GM21515 (cell line): ENCODE data around the gene COL27A1.
"Not testable (repeated sequence)": the region's sequence is repeated elsewhere in the genome, so short reads cannot be mapped to it uniquely, and the experiment has no call there.

ENCODE experiments used
- ATAC-seq: cut with Tn5 transposase; IDR thresholded peaks from one replicate; pipeline ENCODE4 v1.9.1; 2021; ENCODE audit not compliant: unreplicated experiment

COL27A1 gene

DNA sequence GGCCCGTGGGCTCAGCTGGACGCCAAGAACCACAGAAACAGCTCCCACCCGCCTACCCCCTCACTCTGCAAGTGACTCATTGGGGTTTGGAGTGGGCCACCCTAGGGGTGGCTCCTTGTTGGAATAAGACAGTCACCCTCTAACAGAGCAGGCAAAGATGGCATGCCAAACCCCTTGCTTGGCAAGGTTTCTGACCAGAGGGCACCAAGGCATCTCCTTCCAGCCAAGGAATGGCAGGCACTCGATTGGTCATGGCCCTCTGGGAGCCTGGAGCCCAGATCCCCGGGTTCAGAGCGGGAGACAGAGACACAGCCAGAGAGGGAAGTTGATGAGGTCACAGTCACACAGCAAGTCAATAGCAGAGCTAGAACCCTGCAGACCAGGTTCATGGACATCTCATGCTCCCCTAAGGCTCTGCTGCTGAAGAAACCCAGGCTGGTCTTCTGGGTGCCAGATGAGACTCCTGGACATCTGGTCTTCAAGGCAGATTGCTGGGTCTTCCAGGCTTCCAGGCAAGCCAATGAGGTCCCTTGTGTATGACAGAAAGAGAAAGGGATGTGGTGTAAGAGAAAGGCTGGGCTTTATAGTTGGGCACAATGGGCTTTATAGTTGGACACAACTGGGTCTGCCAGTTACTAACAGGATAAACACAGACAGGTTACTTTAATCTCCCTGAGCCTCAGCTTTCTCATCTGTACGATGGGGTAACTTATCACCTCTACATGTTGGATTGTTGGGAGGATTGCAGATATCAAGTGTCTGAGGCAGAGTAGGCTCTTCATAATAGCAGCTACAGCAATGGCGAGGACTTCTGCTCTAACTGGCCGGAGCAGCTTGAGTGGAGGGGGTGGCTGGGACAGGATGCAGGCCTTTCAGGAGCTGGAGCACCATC is 33.0 kb upstream of the COL27A1 start:
- no peak for ATAC-seq

DNA sequence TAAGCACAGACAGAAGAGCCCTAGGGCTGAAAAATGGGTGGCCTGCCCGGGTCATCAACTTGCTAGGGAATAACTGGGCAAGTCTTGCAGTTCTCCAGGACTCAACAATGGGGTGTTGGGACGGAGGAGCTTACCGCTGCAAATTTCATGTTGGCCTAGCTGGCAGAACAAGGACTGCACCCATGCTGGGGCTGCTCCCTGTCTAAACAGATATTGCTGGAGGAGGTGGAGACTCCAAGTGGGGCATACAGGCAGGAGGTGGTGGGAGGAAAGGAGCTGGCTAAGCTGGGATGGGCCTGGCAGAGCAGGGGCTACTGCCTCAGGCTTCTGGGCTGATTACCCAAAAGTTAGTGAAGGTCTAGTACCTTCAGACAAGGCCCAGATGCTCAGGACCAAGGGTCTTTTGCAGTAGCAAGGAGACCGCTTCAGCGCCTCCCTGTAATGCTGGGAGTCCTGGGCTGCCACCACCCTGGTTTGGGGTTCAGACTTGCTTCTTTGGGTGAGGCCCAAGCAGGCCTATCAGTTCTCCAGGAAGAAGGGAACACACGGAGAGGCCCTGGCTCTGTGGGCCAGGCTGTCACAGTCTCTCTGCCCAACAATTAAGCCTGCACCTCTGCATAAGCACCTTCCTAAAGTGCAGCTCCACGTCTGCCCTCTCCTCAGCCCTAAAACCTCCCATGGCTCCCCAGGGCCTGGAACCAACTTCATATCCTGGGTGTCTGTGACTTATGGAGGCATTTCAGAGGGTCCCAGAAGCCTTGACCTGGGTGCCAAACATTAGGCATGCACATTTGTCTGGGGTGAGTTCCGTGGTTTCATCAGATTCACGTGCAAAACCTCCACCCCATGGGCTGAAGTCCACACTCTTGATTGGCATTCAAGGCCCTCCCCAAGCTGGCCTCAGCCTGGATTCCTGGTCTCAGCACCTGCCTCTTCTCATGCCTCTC is 32.0 kb upstream of the COL27A1 start:
- ATAC-seq, result no peak

DNA sequence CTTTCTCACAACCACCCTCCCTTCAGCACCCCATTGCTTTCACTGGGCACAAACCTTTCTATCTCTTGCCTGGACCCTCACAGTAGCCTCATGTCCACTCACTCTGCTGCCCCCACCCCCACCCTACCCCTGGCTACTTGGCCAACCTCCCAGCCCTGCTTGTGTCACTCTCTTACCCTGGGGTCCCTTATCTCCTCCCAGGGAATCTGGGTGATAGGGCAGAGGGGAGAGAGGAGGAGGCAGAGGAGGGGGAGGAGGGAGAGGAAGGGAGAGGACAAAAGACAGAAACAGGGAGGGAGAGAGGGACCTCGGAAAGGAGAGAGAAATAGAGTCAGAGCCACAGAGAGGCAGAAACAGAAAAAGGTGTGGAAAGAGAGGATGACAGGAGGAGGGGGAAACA is 31.2 kb upstream of the COL27A1 start:
- ATAC-seq, result no peak

DNA sequence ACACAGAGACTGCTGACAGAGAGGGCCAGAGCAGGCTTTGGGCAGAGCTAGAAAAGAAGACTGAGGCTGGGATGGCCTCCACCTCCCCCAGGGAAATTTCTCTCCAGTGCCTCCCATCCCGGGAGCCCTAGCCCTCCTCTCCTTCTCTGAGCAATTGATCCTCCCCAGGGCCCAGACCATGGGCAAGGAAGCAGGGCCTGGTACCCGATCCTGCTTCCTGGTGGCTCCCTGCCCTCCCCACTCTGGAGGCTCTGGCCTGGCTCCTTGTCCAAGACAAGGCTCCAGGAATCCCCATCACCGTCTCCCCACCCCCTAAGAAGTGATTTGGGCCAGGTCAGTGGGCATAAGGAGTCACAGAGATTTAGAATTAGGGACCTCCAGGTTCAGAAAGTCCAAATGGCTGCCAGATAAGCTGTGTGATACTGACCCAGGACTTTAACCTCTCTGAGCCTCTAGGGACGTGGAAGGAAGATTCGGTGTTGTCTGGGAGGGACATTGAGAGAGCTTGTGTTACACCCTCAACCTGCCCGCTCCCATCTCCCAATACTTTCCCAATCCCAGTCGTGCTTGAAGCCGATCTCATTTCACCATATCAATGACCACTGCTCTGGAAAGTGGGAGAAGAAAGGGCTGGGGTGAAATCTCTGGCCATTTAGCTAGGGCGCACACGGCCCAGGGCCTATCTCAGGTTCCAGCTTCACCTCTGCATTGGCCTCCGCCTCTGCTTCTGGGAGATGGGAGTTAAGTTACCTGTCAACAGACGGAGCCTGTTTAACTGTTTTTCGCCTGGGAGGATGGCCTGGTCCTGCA is 30.5 kb upstream of the COL27A1 start:
- no peak for ATAC-seq

DNA sequence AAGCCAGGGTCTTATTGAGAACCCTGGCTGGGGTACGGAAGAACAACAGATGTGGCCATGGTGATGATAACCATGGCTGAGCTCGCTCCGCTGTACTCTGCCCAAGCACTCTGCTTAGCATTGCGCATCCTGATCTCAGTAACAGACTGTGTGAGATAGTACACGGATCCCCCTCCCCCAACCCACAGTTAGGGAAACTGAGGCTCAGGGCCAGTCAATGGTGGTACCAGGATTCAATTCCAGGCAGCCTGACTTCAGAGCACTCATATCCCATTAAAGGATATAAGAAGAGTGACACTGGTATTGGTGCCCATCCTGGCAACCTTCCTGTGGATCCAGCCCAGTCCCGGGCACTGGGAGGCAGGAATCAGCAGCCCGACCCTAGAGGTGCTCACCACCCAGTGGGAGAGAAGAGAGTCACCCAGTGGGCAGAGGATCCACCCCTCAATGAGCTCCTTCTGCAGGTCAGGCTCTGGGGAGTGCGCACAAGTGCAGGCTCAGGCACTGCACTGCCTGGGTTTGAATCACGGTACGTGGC is 29.8 kb upstream of the COL27A1 start:
- no peak for ATAC-seq

DNA sequence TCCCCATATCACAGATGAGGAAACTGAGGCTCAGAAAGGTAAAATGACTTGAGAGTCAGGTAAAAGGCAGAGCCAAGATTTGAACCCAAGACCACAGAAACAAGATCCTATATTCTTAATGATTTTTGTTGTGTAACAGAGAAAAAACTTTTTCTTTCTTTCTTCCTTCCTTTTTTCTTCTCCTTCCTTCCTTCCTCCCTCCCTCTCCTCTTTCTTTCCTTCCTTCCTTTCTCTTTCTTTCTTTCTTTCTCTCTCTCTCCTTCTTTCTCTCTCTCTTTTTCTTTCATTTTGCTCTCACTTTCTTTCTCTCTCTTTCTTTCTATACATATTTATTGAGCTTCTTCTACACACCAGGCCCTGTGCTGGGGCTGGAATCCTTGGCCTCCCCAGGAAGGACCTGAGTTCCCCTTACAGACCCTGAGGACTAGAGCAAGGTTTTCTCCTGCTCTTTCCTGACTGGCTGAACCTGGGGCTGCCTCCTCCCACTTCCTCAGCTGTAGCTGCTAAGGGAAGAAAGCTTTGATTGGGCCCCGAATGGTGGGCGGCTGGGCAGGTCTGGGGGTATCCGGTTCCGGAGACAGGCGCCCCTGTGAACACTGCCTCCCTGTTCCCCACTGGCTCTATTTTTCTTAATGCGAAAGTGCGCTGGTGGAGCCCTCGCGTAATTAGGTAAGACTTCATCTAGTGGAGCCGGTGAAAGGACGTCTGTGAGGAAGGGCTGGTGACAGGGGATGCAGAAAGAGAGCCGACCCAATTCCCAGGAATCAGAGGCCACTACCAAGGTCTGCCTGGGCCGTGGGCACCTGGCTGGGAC is 28.9 kb upstream of the COL27A1 start:
- ATAC-seq, result no peak

DNA sequence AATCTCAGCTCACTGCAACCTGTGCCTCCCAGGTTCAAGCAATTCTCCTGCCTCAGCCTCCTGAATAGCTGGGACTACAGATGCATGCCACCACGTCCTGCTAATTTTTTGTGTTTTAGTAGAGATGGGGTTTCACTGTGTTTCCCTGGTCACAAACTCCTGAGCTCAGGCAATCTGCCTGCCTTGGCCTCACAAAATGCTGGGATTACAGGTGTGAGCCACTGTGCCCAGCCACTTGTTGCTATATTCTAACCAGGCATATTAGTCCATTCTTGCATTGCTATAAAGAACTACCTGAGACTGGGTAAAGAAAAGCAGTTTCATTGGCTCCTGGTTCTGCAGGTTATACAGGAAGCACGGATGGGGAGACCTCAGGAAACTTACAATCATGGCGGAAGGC is 26.6 kb upstream of the COL27A1 start:
- not testable (repeated sequence) for ATAC-seq

DNA sequence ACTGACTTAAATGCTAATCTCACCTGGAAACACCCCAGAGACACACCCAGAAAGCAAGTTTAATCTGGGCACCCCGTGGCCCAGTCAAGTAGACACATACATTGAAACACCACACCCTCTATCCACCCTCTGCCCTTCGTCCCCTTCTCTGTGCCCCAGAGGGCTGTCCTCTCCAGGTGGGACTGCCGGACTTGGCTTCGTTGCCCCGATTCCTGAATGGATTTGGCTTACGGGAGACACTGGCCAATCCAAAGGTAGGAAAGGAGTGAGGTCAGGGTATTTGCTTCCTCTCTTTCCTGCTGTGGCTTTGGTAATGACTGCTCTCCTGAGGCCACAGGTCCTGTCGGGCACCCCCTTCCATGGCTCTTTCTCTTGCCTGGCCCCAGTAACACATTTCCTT is 25.2 kb upstream of the COL27A1 start:
- ATAC-seq, result no peak

DNA sequence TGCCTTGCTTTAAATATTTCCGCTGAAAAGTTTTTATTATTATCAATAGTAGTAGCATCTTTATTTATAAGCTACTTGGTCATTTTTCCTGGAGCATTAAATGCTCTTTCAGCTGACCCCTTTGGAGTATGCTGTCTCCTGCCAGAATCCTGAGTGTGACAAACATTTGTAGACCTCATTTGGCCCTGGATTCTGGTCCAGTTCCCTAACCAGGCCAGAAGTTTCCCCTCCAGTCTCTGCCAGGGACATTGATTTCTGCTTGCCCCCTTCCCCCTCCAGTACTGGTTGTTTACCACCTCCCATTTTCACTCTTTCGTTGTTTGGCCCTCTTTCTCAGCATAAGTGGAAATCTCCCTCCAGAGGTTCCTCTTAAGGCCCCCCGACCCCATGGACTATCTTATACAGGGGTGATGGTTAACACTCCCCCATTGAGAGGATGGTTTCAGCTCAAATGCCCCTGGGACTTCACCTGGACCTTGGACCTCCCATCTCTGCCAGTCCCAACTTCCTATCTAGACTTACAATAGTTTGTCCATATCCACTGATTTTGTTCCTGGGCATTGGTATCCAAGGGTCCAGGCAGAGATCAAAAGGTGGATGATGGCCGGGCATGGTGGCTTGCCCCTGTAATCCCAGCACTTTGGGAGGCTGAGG is 24.6 kb upstream of the COL27A1 start:
- ATAC-seq, result no peak

DNA sequence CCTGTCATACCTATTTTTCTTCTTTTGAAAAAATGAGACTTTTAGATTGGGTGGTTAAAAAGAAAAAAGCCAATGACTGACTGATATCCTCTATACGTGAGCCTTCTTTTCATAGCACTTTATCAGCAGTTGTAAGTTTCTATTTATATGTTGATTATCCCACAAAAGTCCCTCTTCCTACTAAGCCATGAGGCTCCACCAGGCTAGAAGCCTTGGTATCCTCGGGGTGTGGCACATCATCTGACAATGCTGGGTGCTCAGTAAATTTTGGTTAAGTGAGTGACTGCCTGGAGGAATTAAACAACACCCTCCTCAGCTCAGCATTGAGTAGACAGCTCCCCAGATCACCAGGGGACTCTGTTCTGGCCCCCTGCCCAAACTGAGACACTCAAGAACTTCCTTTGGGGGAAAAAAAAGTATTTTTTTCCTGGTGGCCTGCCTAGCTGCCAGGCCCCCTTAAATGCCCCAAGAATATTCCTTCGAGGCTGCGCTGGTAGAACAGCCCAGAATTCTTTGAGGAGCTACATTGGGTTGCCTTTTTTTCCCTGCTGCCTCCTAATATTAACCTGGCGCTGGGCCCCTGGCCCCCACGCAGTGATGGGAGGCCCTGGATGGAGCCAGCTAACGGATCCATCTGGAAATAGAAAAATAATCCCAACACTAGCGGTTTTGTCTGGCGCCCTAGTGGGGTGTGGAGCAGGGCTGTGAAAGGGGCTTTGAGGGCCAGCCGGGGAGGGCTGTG is 23.4 kb upstream of the COL27A1 start:
- no peak for ATAC-seq

DNA sequence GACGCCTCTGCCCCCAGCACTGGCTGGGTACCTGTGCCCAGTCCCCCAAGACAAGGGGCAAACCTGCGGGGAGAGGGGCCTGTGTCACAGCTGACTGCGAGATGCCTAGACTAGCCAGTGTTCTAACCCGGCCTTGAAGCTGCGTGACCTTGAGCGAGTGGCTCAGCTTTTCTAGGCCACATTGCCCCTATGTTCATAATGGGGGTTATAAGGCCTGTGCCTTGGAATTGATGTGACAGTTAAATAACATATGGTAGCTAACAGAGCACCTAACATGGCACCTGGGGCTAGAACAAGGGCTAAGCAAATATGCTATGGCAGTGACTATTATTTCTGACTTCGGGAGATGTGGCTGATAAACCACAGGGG is 22.8 kb upstream of the COL27A1 start:
- no peak for ATAC-seq

DNA sequence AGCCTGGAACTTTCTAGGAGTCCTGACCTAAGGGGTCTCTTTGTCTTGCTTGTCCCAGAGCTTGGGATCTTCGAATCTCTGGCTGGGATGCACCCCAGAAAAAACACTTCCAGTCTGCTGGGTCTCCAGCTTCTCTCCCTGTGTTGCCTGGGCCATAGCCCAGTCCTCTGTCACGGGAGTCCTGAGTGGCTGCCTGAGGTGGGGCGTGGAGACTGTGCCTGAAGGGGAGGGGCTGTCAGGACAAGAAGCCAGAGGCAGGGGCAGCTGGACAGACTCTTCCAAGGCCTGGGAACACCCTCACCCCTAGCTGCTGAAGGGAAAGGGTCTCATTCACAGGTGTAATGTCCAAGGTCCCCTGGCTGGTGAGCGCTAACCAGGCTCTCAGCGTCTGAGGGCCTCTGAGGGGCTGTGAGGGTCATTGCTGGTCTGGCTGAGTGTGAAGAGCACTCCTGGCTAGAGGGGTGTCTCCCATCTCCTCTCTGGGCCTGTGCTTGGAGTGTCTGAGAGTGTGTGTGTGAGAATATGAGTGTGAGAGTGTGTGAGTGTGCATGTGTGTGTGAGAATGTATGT is 20.4 kb upstream of the COL27A1 start:
- ATAC-seq, result no peak

DNA sequence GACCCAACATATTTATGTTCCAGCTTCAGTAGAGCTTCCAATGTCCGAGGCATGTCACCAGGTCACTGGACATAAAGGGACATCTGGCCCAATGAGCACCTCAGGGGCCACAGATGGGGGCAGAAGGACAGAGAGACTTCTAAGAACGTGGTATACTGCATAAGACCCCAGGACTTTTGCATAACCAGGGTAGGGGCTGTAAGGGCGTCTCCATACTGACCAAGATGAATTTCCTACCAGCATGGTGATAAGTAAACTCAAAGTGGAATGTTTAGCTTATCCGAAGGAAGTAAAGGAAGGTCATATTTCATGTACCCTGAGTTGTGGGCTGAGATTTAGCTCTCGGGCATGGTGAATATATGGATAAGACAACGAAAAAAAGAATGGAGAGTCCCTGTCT is 17.5 kb upstream of the COL27A1 start:
- ATAC-seq, result no peak

DNA sequence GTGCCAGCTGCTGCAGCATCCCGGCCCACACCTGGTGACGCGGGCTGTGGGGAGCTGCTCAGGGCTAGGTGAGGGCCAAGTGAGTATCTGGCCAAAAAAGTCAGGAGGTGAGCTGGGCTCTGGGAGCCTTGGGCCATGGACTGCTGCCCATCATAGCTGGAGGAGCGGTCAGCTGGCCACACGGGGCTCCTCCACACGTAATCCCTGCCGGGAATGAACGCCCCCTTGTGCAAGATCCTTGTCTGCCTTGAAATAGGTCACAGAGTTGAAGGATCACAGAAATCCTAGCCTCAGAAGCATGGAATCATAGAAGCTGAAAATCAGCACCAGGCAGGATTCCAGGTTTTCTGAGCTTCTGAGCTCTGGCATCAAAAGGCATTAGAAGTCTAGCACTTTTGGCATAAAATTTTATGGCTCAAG is 16.8 kb upstream of the COL27A1 start:
- ATAC-seq, result no peak

DNA sequence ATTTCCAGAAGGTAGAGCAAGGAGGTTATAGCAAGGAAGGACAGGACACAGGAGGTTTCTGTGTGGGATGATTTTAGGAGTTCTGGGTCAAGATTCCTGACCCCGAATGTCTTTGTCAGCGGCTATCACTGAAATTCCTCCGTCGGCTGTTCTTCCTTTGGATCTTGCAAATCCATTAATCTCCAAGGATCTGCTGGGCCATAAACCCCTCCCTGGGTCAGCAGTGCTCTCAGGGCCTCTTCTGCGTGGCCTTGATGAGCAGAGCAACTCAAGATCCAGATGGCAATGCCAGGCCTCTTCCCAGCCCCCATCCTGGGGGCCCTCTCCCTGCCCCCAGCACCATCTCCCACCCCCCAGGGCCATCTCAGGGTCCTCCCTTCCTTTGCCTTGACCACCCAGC is 16.3 kb upstream of the COL27A1 start:
- no peak for ATAC-seq

DNA sequence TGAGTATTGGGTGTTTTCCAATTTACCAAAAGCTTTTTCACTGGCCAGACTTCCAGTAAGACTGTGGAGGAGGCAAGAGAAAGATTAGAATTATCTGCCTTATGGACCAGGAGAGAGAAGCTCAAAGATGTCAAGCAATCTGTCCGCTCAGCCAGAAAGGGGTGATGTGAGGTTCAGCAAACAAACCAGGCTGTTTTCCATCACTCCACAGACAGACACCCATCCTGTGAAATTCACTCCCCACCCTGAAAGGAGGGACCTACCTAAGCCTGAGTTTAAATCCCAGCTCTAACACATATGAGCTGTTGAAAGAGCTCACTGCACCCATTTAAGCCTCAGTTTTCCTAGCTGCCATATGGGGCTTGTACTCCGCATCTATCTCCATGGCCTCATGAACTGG is 14.9 kb upstream of the COL27A1 start:
- no peak for ATAC-seq

DNA sequence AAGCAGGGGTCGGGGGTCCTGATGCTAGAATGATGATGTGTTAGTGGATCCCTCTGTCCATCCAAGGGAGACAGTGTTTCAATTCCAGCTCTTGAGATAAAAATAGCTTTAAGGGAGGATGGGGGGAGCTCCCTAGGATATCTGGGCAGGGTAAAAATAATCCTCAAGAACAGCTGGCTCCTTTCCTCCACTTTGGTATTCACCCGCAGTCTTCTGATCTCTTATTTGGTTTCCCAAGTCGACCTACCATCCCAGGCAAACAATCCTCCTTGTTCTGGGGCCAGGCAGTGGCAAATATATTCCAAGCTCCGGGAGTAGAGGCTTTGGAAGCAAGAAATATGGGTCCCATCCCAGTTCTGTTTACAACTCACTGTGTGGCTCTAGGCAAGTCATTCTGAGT is 14.5 kb upstream of the COL27A1 start:
- no peak for ATAC-seq

DNA sequence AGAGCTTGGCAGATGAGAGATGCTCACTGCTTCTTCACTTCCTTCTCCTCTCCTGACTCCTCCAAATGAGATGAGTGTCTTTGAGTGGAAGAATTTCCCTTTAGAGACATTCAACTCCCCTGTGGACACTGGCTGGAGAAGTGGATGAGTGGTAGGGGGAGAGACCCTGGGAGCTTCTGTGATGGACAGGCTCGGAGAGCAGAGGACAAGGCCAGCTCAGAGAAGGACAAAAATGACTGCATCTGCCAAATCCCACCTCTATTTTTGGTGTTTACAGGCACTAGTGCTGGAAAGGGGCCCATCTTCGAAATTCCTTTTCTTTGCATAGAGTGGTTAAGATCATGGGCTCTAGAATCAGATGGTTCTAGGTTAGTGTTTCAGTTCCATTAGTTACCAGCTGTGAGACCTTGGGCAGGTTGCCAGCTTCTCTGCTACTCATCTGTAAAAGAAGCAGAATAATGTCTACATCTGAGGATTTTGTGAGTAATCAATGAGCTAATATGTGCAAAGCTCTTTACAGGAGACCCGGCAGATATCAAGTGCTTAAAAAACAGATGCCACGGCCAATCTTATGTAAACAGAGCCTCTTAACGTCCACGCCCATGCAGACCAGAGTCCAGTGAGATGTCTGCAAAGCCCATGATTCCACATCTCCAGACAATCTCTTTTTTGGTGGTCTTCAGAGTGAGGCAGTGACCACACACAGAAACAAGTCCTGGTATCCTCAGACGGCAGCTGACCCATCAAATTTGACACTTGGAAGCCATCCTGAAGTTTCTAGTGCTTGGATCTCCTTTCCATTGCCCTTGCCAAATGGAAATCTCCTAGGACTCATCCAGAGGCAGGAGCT is 13.6 kb upstream of the COL27A1 start:
- ATAC-seq, result no peak
